ENCODE data around the gene CHKA.

Gene CHKA

GRCh38 chr11:68036141-68036716 lies 85.0 kb downstream of the CHKA start:
- no peak for DNase-seq (ENCODE audit: extremely low read depth in 1 of 2, low read depth in 1 of 2)

GRCh38 chr11:68035266-68035876 lies 85.8 kb downstream of the CHKA start:
- no peak for DNase-seq (ENCODE audit: extremely low read depth in 1 of 2, low read depth in 1 of 2)

DNA sequence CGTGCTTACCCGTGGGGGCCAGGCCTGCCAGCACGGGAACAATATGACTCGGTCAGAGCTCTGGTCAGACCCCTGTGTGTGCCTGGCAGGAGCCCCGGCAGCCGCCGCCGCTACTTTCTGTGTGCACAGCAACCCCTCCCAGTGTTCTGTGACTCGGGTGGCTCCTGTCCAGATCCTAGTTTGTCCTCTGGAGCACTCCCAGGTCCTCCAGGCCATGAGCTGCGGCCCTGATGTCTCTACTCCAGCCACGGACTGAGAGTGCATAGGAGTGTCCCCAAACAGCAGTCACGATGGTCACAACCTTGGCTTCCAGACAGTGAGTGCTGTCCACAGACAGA lies 87.5 kb downstream of the CHKA start:
- DNase-seq (ENCODE audit: extremely low read depth in 1 of 2, low read depth in 1 of 2) = no peak

- no peak for DNase-seq (ENCODE audit: extremely low read depth in 1 of 2, low read depth in 1 of 2)
Observed at GRCh38 chr11:68032997-68033707, 88.0 kb downstream of the CHKA start.

- no peak for DNase-seq (ENCODE audit: extremely low read depth in 1 of 2, low read depth in 1 of 2)
Observed at GRCh38 chr11:68032003-68032402, 89.2 kb downstream of the CHKA start.

DNA sequence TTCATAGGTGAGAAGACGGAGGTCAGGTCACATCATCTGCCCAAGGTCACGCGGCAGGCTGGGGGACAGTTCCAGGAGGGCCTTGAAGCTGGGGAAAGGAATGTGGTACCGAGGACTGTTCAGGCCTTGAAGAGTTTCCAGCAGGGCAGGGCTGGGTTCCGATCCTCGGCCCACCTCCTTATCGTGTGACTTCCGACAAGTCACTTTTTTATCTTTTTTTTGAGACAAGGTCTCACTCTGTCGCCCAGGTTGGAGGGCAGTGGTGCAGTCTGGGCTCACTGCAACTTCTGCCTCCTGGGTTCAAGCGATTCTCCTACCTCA lies 90.1 kb downstream of the CHKA start:
- DNase-seq (ENCODE audit: extremely low read depth in 1 of 2, low read depth in 1 of 2) = no peak

GRCh38 chr11:68030318-68031143 lies 90.7 kb downstream of the CHKA start, which contains the start of gene NDUFS8:
NDUFS8 (plus strand) TSS chr11:68030681; CDS start chr11:68032152, 1,471 bp downstream.
- peak; percentile 91 to 96 for DNase-seq (ENCODE audit: extremely low read depth in 1 of 2, low read depth in 1 of 2)

GRCh38 chr11:68028802-68029545 lies 92.2 kb downstream of the CHKA start:
- no peak for DNase-seq (ENCODE audit: extremely low read depth in 1 of 2, low read depth in 1 of 2)

DNA sequence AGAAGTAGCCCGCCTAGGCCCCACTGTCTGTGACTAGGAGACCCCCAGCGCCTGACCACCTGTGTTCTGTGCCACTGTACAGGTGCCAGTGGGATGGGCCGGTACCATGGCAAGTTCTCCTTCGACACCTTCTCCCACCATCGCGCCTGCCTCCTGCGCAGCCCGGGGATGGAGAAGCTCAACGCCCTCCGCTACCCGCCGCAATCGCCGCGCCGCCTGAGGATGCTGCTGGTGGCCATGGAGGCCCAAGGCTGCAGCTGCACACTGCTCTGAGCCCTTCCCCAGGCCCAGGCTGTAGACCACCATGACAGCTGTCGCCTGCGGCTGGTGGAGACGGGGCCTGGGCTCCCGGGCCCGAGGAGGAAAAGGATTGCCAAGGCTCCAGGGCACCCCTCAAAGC lies 93.5 kb downstream of the CHKA start:
- DNase-seq (ENCODE audit: extremely low read depth in 1 of 2, low read depth in 1 of 2) = no peak

GRCh38 chr11:68026391-68027105 lies 94.6 kb downstream of the CHKA start:
- no peak for DNase-seq (ENCODE audit: extremely low read depth in 1 of 2, low read depth in 1 of 2)

- no peak for DNase-seq (ENCODE audit: extremely low read depth in 1 of 2, low read depth in 1 of 2)
Observed at GRCh38 chr11:68025047-68025446, 96.1 kb downstream of the CHKA start.

- DNase-seq (ENCODE audit: extremely low read depth in 1 of 2, low read depth in 1 of 2) = no peak
Observed at GRCh38 chr11:68024508-68024907, 96.7 kb downstream of the CHKA start.

DNA sequence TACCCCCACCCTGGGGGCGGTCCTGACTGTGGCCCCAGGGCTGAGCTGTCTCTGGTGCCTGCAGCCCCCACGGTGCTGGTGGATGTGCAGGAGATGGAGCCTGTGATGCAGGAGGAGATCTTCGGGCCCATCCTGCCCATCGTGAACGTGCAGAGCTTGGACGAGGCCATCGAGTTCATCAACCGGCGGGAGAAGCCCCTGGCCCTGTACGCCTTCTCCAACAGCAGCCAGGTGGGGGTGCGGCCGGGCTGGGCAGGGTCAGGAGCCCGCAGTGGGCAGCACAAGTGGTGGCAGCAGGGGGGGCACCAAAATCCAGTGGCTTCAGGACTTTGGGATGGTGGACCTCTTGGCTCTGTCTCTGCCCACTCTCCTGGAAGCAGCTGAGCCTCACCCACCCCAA lies 98.7 kb downstream of the CHKA start:
- DNase-seq (ENCODE audit: extremely low read depth in 1 of 2, low read depth in 1 of 2) = no peak

- no peak for DNase-seq (ENCODE audit: extremely low read depth in 1 of 2, low read depth in 1 of 2)
Observed at GRCh38 chr11:68021167-68021787, 99.9 kb downstream of the CHKA start.

GRCh38 chr11:68020575-68020974 lies 100.6 kb downstream of the CHKA start:
- no peak for DNase-seq (ENCODE audit: extremely low read depth in 1 of 2, low read depth in 1 of 2)

- DNase-seq (ENCODE audit: extremely low read depth in 1 of 2, low read depth in 1 of 2) = no peak
Observed at GRCh38 chr11:68019486-68019885, 101.7 kb downstream of the CHKA start.

DNA sequence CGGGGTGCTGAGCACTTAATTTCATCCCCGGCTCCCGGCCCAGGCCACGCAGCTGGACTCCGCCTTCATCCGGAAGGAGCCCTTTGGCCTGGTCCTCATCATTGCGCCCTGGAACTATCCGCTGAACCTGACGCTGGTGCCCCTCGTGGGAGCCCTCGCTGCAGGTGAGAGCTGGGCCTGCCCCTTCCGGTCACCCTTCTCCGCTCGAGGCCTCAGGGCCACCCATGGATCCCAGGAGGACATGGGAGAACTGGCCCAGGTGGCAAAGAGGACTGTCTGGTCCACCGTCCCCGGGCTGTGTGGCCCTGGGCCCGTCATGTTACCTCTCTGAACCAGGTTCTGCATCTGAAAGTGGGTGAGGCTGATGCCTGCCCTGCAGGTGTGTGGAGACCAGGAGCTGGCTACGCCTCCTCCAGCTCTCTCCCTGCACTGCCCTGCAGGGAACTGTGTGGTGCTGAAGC lies 102.4 kb downstream of the CHKA start:
- no peak for DNase-seq (ENCODE audit: extremely low read depth in 1 of 2, low read depth in 1 of 2)

- no peak for DNase-seq (ENCODE audit: extremely low read depth in 1 of 2, low read depth in 1 of 2)
Observed at GRCh38 chr11:68017980-68018729, 103.0 kb downstream of the CHKA start.

All from stimulated activated CD8-positive, alpha-beta memory T cell treated with anti-CD3 and anti-CD28 coated beads, Interleukin-7, amount 100 ng/mL, for 48 hours (primary cell).